Activated CD4-positive, alpha-beta memory T cell treated with anti-CD3 and anti-CD28 coated beads, Interleukin-2, amount 10 ng/mL, durations not matched to agents 7 days and 5 days (primary cell): ENCODE measurements around the gene PNLIPRP2. TPM values are rescaled to one million over a fixed set of nuclear protein-coding genes. Genes with fewer than 3 reads are reported as not detected.

Experiments
- CTCF ChIA-PET: fragments of 350-600 bp; sonication (Branson Sonifier 250); formaldehyde crosslinking; loops from one replicate; lab custom pipeline; 2021; ENCODE audit warnings: antibody characterized with exemption, inconsistent platforms; lab: Charles Lee
- POLR2A ChIA-PET: fragments of 350-600 bp; sonication (Branson Sonifier 250); formaldehyde crosslinking; loops from one replicate; lab custom pipeline; 2021; ENCODE audit warnings: antibody characterized with exemption; lab: Charles Lee
- DNase-seq: peaks from one replicate; pipeline ENCODE4 v3.0.0-alpha.2; 2020
- H3K27ac Mint-ChIP-seq: one replicate; pipeline ENCODE4 v1.8.0; 2021; ENCODE audit warnings: mild to moderate bottlenecking, mixed read lengths
- H3K27me3 Mint-ChIP-seq: one replicate; pipeline ENCODE4 v1.8.0; 2021; ENCODE audit warnings: mixed read lengths
- H3K36me3 Mint-ChIP-seq: one replicate; pipeline ENCODE4 v1.8.0; 2021; ENCODE audit warnings: low read depth, mixed read lengths
- H3K4me1 Mint-ChIP-seq: one replicate; pipeline ENCODE4 v1.8.0; 2021; ENCODE audit warnings: mixed read lengths
- H3K4me3 Mint-ChIP-seq: one replicate; pipeline ENCODE4 v1.8.0; 2021; ENCODE audit warnings: mild to moderate bottlenecking, mixed read lengths
- H3K9me3 Mint-ChIP-seq: one replicate; pipeline ENCODE4 v1.8.0; 2021; ENCODE audit warnings: mixed read lengths
- total RNA-seq, 2 experiments: library from RNA; stranded (reverse); gene quantifications; one replicate each; pipeline ENCODE4 v1.2.3, GENCODE V29; 2021

The PNLIPRP2 gene
- total RNA-seq, result not detected

GRCh38 chr10:116620423-116621400 is at the start of gene PNLIPRP2:
Gene PNLIPRP2 (plus strand): TSS chr10:116620953.
- H3K9me3 Mint-ChIP-seq, result no peaks in the 10 kb centered on the region
- no peaks in the 10 kb centered on the region for H3K27me3 Mint-ChIP-seq
- no peak for DNase-seq
- H3K36me3 Mint-ChIP-seq, result no peaks in the 10 kb centered on the region
- POLR2A ChIA-PET, result no interaction called here
- H3K4me1 Mint-ChIP-seq, result no peaks in the 10 kb centered on the region
- H3K27ac Mint-ChIP-seq, result no peak within 1 kb of the TSS
- H3K4me3 Mint-ChIP-seq, result no peak within 1 kb of the TSS
- CTCF ChIA-PET, result no interaction called here

GRCh38 chr10:116574797-116575196 is 46.0 kb upstream of the PNLIPRP2 start:
- Mint-ChIP-seq H3K4me1 (no peaks in the 10 kb centered on the region), H3K27me3 (no peaks in the 10 kb centered on the region), H3K27ac (no peak overlapping the region), H3K9me3 (peaks cover 4% of the 10 kb centered on the region), H3K4me3 (no peak overlapping the region), H3K36me3 (no peaks in the 10 kb centered on the region)
- DNase-seq, result no peak
- ChIA-PET POLR2A (no interaction called here), CTCF (no interaction called here)

- ChIA-PET CTCF (no interaction called here), POLR2A (no interaction called here)
- Mint-ChIP-seq H3K4me1 (no peaks in the 10 kb centered on the region), H3K36me3 (no peaks in the 10 kb centered on the region), H3K27me3 (no peaks in the 10 kb centered on the region), H3K9me3 (no peaks in the 10 kb centered on the region), H3K4me3 (no peak overlapping the region), H3K27ac (no peak overlapping the region)
- DNase-seq, result no peak
These were observed 32.7 kb upstream of the PNLIPRP2 start for GRCh38 chr10:116587878-116588591.

- H3K9me3 Mint-ChIP-seq, result no peaks in the 10 kb centered on the region
- no peak overlapping the region for H3K27ac Mint-ChIP-seq
- no peaks in the 10 kb centered on the region for H3K27me3 Mint-ChIP-seq
- H3K4me1 Mint-ChIP-seq, result no peaks in the 10 kb centered on the region
- CTCF ChIA-PET, result no interaction called here
- POLR2A ChIA-PET, result no interaction called here
- no peak overlapping the region for H3K4me3 Mint-ChIP-seq
- H3K36me3 Mint-ChIP-seq, result no peaks in the 10 kb centered on the region
- DNase-seq, result no peak
These were observed 31.8 kb upstream of the PNLIPRP2 start for GRCh38 chr10:116588995-116589394.

GRCh38 chr10:116589926-116590325 is 30.8 kb upstream of the PNLIPRP2 start:
- Mint-ChIP-seq H3K4me3 (no peak overlapping the region), H3K27ac (no peak overlapping the region), H3K4me1 (no peaks in the 10 kb centered on the region), H3K9me3 (no peaks in the 10 kb centered on the region), H3K36me3 (no peaks in the 10 kb centered on the region), H3K27me3 (no peaks in the 10 kb centered on the region)
- ChIA-PET POLR2A (no interaction called here), CTCF (no interaction called here)
- no peak for DNase-seq

- POLR2A ChIA-PET, result no interaction called here
- no peak within 1 kb of the TSS for H3K27ac Mint-ChIP-seq
- CTCF ChIA-PET, result no interaction called here
- no peak within 1 kb of the TSS for H3K4me3 Mint-ChIP-seq
- H3K9me3 Mint-ChIP-seq, result no peaks in the 10 kb centered on the region
- H3K27me3 Mint-ChIP-seq, result no peaks in the 10 kb centered on the region
- DNase-seq, result no peak
- no peaks in the 10 kb centered on the region for H3K36me3 Mint-ChIP-seq
- H3K4me1 Mint-ChIP-seq, result no peaks in the 10 kb centered on the region
These were observed 29.9 kb upstream of the PNLIPRP2 start, which contains the start of gene PNLIPRP1 for GRCh38 chr10:116590590-116591444. Gene PNLIPRP1 (plus strand): TSS chr10:116590959. CDS start chr10:116591130, 171 bp downstream.

GRCh38 chr10:116593139-116593740 is 27.5 kb upstream of the PNLIPRP2 start:
- no peak overlapping the region for H3K4me3 Mint-ChIP-seq
- DNase-seq, result no peak
- H3K27me3 Mint-ChIP-seq, result no peaks in the 10 kb centered on the region
- H3K27ac Mint-ChIP-seq, result no peak overlapping the region
- POLR2A ChIA-PET, result no interaction called here
- H3K9me3 Mint-ChIP-seq, result no peaks in the 10 kb centered on the region
- H3K36me3 Mint-ChIP-seq, result no peaks in the 10 kb centered on the region
- H3K4me1 Mint-ChIP-seq, result no peaks in the 10 kb centered on the region
- CTCF ChIA-PET, result no interaction called here

- Mint-ChIP-seq H3K4me1 (no peaks in the 10 kb centered on the region), H3K4me3 (no peak overlapping the region), H3K9me3 (no peaks in the 10 kb centered on the region), H3K27ac (no peak overlapping the region), H3K27me3 (no peaks in the 10 kb centered on the region), H3K36me3 (no peaks in the 10 kb centered on the region)
- POLR2A ChIA-PET, result no interaction called here
- no peak for DNase-seq
- CTCF ChIA-PET, result no interaction called here
These were observed 26.2 kb upstream of the PNLIPRP2 start for GRCh38 chr10:116594525-116595035.

GRCh38 chr10:116596062-116596461 is 24.7 kb upstream of the PNLIPRP2 start:
- Mint-ChIP-seq H3K4me1 (no peaks in the 10 kb centered on the region), H3K36me3 (no peaks in the 10 kb centered on the region), H3K27ac (no peak overlapping the region), H3K27me3 (no peaks in the 10 kb centered on the region), H3K9me3 (no peaks in the 10 kb centered on the region), H3K4me3 (no peak overlapping the region)
- POLR2A ChIA-PET, result interaction anchor here (1.3 kb wide), 1 partner anchor 12 kb away, joined by 3 read pairs; no protein-coding TSS in a partner anchor
- no peak for DNase-seq
- CTCF ChIA-PET, result no interaction called here

GRCh38 chr10:116597543-116597942 is 23.2 kb upstream of the PNLIPRP2 start:
- CTCF ChIA-PET, result no interaction called here

GRCh38 chr10:116598329-116598728 is 22.4 kb upstream of the PNLIPRP2 start:
- Mint-ChIP-seq H3K27ac (no peak overlapping the region), H3K27me3 (no peaks in the 10 kb centered on the region), H3K36me3 (no peaks in the 10 kb centered on the region), H3K9me3 (no peaks in the 10 kb centered on the region), H3K4me1 (no peaks in the 10 kb centered on the region), H3K4me3 (no peak overlapping the region)
- no peak for DNase-seq
- ChIA-PET POLR2A (no interaction called here), CTCF (no interaction called here)

More at GRCh38 chr10:116597543-116597942, 23.2 kb upstream of the PNLIPRP2 start:
- POLR2A ChIA-PET, result no interaction called here
- no peaks in the 10 kb centered on the region for H3K27me3 Mint-ChIP-seq
- H3K9me3 Mint-ChIP-seq, result no peaks in the 10 kb centered on the region
- no peak overlapping the region for H3K27ac Mint-ChIP-seq
- H3K4me3 Mint-ChIP-seq, result no peak overlapping the region
- no peaks in the 10 kb centered on the region for H3K36me3 Mint-ChIP-seq
- DNase-seq, result no peak
- H3K4me1 Mint-ChIP-seq, result no peaks in the 10 kb centered on the region

GRCh38 chr10:116599991-116600390 is 20.8 kb upstream of the PNLIPRP2 start:
- ChIA-PET POLR2A (no interaction called here), CTCF (interaction anchor here (0.5 kb wide), 1 partner anchor 79 kb away, joined by 3 read pairs; no protein-coding TSS in a partner anchor)
- H3K27ac Mint-ChIP-seq, result no peak overlapping the region

More at GRCh38 chr10:116599991-116600390, 20.8 kb upstream of the PNLIPRP2 start:
- Mint-ChIP-seq H3K9me3 (no peaks in the 10 kb centered on the region), H3K36me3 (no peaks in the 10 kb centered on the region), H3K27me3 (no peaks in the 10 kb centered on the region), H3K4me3 (no peak overlapping the region), H3K4me1 (no peaks in the 10 kb centered on the region)
- DNase-seq, result no peak
